ENCODE measurements around the gene PRPH.

Gene PRPH

DNA sequence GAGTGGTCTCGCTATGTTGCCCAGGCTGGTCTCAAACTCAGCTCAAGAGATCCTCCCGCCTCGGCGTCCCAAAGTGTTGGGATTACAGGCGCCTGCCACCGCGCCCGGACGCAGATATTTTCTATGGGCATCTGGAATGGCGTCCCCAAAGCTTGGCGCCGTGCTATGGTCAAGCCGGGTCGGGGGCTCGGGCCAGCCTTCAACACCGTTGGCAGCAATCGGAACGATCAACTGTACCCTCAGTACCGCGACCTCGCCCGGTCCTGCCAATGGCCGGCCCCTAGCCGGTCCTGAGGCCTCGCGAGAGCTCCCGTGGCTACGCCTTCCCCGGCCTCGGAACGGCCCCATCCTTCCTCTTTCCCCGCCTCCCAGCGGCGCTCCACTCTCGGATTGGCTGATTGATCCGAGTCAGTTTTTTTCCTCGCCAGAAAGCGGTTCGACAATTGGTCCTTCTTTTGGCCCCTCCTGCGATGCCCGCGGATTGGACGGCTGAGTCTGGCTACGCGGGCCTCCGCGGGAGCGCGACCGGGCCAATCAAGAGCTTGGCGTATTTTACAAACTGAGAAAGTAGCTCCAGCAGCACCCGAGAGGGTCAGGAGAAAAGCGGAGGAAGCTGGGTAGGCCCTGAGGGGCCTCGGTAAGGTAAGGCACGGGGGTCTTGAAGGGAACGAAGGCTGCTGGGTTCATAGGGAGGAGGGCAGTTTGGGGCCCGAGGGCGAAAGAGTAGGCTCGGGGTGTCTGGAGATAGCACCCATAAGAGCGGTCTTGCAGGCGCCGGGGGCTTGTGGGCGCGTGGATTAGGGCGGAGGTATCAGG lies 28.0 kb downstream of the PRPH start, which contains the start of gene TROAP:
TROAP (plus strand) TSS at position 548 of the 816 bp plus-strand sequence. CDS start 354 bp downstream, outside the sequence.
- H3K27me3 ChIP-seq, result no peaks in the 10 kb centered on the region
- no peaks in the 10 kb centered on the region for H3K4me1 ChIP-seq
- H3K4me3 ChIP-seq (ENCODE audit: low read depth, low read length), result peak within 1 kb of the TSS; percentile 97
- no peaks in the 10 kb centered on the region for H3K9me3 ChIP-seq
- peaks cover 21% of the 10 kb centered on the region for H3K36me3 ChIP-seq
- TF ChIP-seq CTCF (IDR thresholded peaks at IDR 0.05; ENCODE audit: low read depth, low read length), result no peak
- peak; percentile 99 for DNase-seq

- Histone ChIP-seq H3K36me3 (peaks cover 22% of the 10 kb centered on the region), H3K4me1 (no peaks in the 10 kb centered on the region), H3K9me3 (no peaks in the 10 kb centered on the region), H3K27me3 (no peaks in the 10 kb centered on the region), H3K4me3 (ENCODE audit: low read depth, low read length) (peak overlapping the region; percentile 97)
- TF ChIP-seq CTCF (IDR thresholded peaks at IDR 0.05; ENCODE audit: low read depth, low read length), result no peak
- DNase-seq, result no peak
These were observed 28.7 kb downstream of the PRPH start for GRCh38 chr12:49323524-49324097.

- H3K4me1 ChIP-seq, result no peaks in the 10 kb centered on the region
- DNase-seq, result no peak
- H3K27me3 ChIP-seq, result no peaks in the 10 kb centered on the region
- H3K9me3 ChIP-seq, result no peaks in the 10 kb centered on the region
- H3K36me3 ChIP-seq, result peaks cover 35% of the 10 kb centered on the region
- H3K4me3 ChIP-seq (ENCODE audit: low read depth, low read length), result no peak overlapping the region
- TF ChIP-seq CTCF (IDR thresholded peaks at IDR 0.05; ENCODE audit: low read depth, low read length), result no peak
These were observed 30.7 kb downstream of the PRPH start for GRCh38 chr12:49325606-49326005.

DNA sequence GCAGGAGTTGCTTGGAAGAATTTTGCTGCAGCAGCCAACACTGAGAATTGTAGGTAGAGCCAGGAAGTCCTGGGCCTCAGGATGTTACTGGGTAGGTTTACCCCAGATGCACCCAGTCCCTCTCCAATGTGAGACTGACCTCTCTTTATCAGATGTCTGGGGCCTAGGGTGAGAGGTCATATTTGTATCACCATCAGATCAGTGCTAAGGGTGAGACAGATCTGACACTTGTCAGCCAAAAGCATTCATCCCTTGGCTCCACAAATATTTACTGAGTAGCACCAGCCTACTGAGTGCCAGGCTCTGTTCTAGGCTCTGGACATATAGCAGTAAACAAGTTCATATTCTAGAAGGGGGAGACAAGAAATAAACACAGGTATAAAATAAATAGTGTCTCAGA lies 32.4 kb downstream of the PRPH start:
- H3K4me1 ChIP-seq, result peaks cover 8% of the 10 kb centered on the region
- no peak for DNase-seq
- peaks cover 42% of the 10 kb centered on the region for H3K36me3 ChIP-seq
- no peak for TF ChIP-seq CTCF (IDR thresholded peaks at IDR 0.05; ENCODE audit: low read depth, low read length)
- no peak overlapping the region for H3K4me3 ChIP-seq (ENCODE audit: low read depth, low read length)
- no peaks in the 10 kb centered on the region for H3K27me3 ChIP-seq
- H3K9me3 ChIP-seq, result no peaks in the 10 kb centered on the region

GRCh38 chr12:49327887-49328286 lies 32.9 kb downstream of the PRPH start:
- Histone ChIP-seq H3K27me3 (no peaks in the 10 kb centered on the region), H3K9me3 (no peaks in the 10 kb centered on the region), H3K4me1 (peaks cover 8% of the 10 kb centered on the region), H3K4me3 (ENCODE audit: low read depth, low read length) (no peak overlapping the region), H3K36me3 (peaks cover 42% of the 10 kb centered on the region)
- no peak for TF ChIP-seq CTCF (IDR thresholded peaks at IDR 0.05; ENCODE audit: low read depth, low read length)
- no peak for DNase-seq

GRCh38 chr12:49328816-49329215 lies 33.9 kb downstream of the PRPH start:
- no peaks in the 10 kb centered on the region for H3K27me3 ChIP-seq
- no peak overlapping the region for H3K4me3 ChIP-seq (ENCODE audit: low read depth, low read length)
- H3K36me3 ChIP-seq, result peaks cover 42% of the 10 kb centered on the region
- peaks cover 8% of the 10 kb centered on the region for H3K4me1 ChIP-seq
- TF ChIP-seq CTCF (IDR thresholded peaks at IDR 0.05; ENCODE audit: low read depth, low read length), result no peak
- H3K9me3 ChIP-seq, result no peaks in the 10 kb centered on the region
- DNase-seq, result no peak

All from BE2C (cell line).